Measurements from ENCODE around the gene SLC7A10. TPM values are rescaled to one million over a fixed set of nuclear protein-coding genes. Genes with fewer than 3 reads are reported as not detected.
"Not testable (repeated sequence)": the region's sequence is repeated elsewhere in the genome, so short reads cannot be mapped to it uniquely, and the experiment has no call there.

SLC7A10 gene
- total RNA-seq, 2 experiments from 2014 or later: not detected

GRCh38 chr19:33171222-33171795 is 54.3 kb downstream of the SLC7A10 start:
- Mint-ChIP-seq H3K9me3 (peaks cover 9% of the 10 kb centered on the region), H3K27ac (no peak overlapping the region), H3K36me3 (ENCODE audit: low read depth) (peaks cover 7% of the 10 kb centered on the region), H3K4me3 (no peak overlapping the region), H3K27me3 (ENCODE audit: low read depth) (no peaks in the 10 kb centered on the region), H3K4me1 (ENCODE audit: low read depth) (peaks cover 24% of the 10 kb centered on the region)
- DNase-seq: no peak
- intact Hi-C loops (cut with micrococcal nuclease): no loop called here
- CTCF ChIA-PET: interaction anchor here (0.7 to 1.3 kb wide), 3 partner anchors 10 to 137 kb away, joined by 3 to 7 read pairs (median 4); no protein-coding TSS in a partner anchor

GRCh38 chr19:33168528-33168927 is 57.1 kb downstream of the SLC7A10 start:
- CTCF ChIA-PET: interaction anchor here (1.3 kb wide), 1 partner anchor 42 kb away, joined by 3 read pairs; no protein-coding TSS in a partner anchor
- H3K4me3 Mint-ChIP-seq: no peak overlapping the region
- H3K36me3 Mint-ChIP-seq (ENCODE audit: low read depth): peaks cover 4% of the 10 kb centered on the region
- H3K9me3 Mint-ChIP-seq: peaks cover 9% of the 10 kb centered on the region
- H3K27me3 Mint-ChIP-seq (ENCODE audit: low read depth): no peaks in the 10 kb centered on the region
- H3K4me1 Mint-ChIP-seq (ENCODE audit: low read depth): peaks cover 9% of the 10 kb centered on the region
- intact Hi-C loops (cut with micrococcal nuclease): no loop called here
- H3K27ac Mint-ChIP-seq: no peak overlapping the region
- no peak for DNase-seq

GRCh38 chr19:33167438-33167837 is 58.2 kb downstream of the SLC7A10 start:
- intact Hi-C loops (cut with micrococcal nuclease): no loop called here
- H3K4me3 Mint-ChIP-seq: no peak overlapping the region
- no peak overlapping the region for H3K27ac Mint-ChIP-seq
- peaks cover 4% of the 10 kb centered on the region for H3K4me1 Mint-ChIP-seq (ENCODE audit: low read depth)
- CTCF ChIA-PET: interaction anchor here (1.1 kb wide), 1 partner anchor 43 kb away, joined by 3 read pairs; no protein-coding TSS in a partner anchor
- H3K27me3 Mint-ChIP-seq (ENCODE audit: low read depth): no peaks in the 10 kb centered on the region
- peaks cover 9% of the 10 kb centered on the region for H3K9me3 Mint-ChIP-seq
- H3K36me3 Mint-ChIP-seq (ENCODE audit: low read depth): peaks cover 2% of the 10 kb centered on the region
- DNase-seq: no peak

- H3K9me3 Mint-ChIP-seq; H3K4me3 Mint-ChIP-seq; H3K27me3 Mint-ChIP-seq (ENCODE audit: low read depth); DNase-seq; H3K4me1 Mint-ChIP-seq (ENCODE audit: low read depth); H3K27ac Mint-ChIP-seq; intact Hi-C loops (cut with micrococcal nuclease); H3K36me3 Mint-ChIP-seq (ENCODE audit: low read depth): not testable (repeated sequence)
- CTCF ChIA-PET: interaction anchor here (0.6 to 1.1 kb wide), 2 partner anchors 42 to 44 kb away, joined by 3 read pairs; no protein-coding TSS in a partner anchor
These were observed 59.6 kb downstream of the SLC7A10 start for GRCh38 chr19:33166037-33166436.

GRCh38 chr19:33163481-33163880 is 62.2 kb downstream of the SLC7A10 start:
- Mint-ChIP-seq H3K4me3 (no peak overlapping the region), H3K4me1 (ENCODE audit: low read depth) (peaks cover 21% of the 10 kb centered on the region), H3K9me3 (peaks cover 6% of the 10 kb centered on the region), H3K27me3 (ENCODE audit: low read depth) (no peaks in the 10 kb centered on the region), H3K27ac (no peak overlapping the region), H3K36me3 (ENCODE audit: low read depth) (no peaks in the 10 kb centered on the region)
- CTCF ChIA-PET: interaction anchor here (0.6 to 2.5 kb wide), 4 partner anchors 14 to 21 kb away, joined by 3 to 13 read pairs (median 3); no protein-coding TSS in a partner anchor
- intact Hi-C loops (cut with micrococcal nuclease): no loop called here
- DNase-seq: no peak

- no peak for DNase-seq
- Mint-ChIP-seq H3K9me3 (no peaks in the 10 kb centered on the region), H3K4me3 (no peak overlapping the region), H3K4me1 (ENCODE audit: low read depth) (peaks cover 27% of the 10 kb centered on the region), H3K27ac (peak overlapping the region; percentile 50), H3K36me3 (ENCODE audit: low read depth) (no peaks in the 10 kb centered on the region), H3K27me3 (ENCODE audit: low read depth) (no peaks in the 10 kb centered on the region)
- CTCF ChIA-PET: interaction anchor here (0.6 to 4.3 kb wide), 6 partner anchors 10 to 34 kb away, joined by 3 to 20 read pairs (median 8); no protein-coding TSS in a partner anchor
- intact Hi-C loops (cut with micrococcal nuclease): no loop called here
These were observed 64.4 kb downstream of the SLC7A10 start for GRCh38 chr19:33161201-33161600.

GRCh38 chr19:33159893-33160292 is 65.8 kb downstream of the SLC7A10 start:
- DNase-seq: no peak
- H3K27ac Mint-ChIP-seq: peak overlapping the region; percentile 82
- CTCF ChIA-PET: interaction anchor here (1.4 to 4.3 kb wide), 5 partner anchors 15 to 33 kb away, joined by 3 to 20 read pairs (median 13); no protein-coding TSS in a partner anchor
- H3K4me1 Mint-ChIP-seq (ENCODE audit: low read depth): peaks cover 27% of the 10 kb centered on the region
- H3K27me3 Mint-ChIP-seq (ENCODE audit: low read depth): no peaks in the 10 kb centered on the region
- H3K36me3 Mint-ChIP-seq (ENCODE audit: low read depth): no peaks in the 10 kb centered on the region
- intact Hi-C loops (cut with micrococcal nuclease): loop anchor here (1.0 kb wide), 1 partner anchor 17 kb away; no protein-coding TSS in a partner anchor
- H3K4me3 Mint-ChIP-seq: no peak overlapping the region
- no peaks in the 10 kb centered on the region for H3K9me3 Mint-ChIP-seq

GRCh38 chr19:33159149-33159548 is 66.5 kb downstream of the SLC7A10 start:
- peaks cover 27% of the 10 kb centered on the region for H3K4me1 Mint-ChIP-seq (ENCODE audit: low read depth)
- intact Hi-C loops (cut with micrococcal nuclease): no loop called here
- no peak overlapping the region for H3K4me3 Mint-ChIP-seq
- no peak for DNase-seq
- no peaks in the 10 kb centered on the region for H3K27me3 Mint-ChIP-seq (ENCODE audit: low read depth)
- no peaks in the 10 kb centered on the region for H3K9me3 Mint-ChIP-seq
- no peak overlapping the region for H3K27ac Mint-ChIP-seq
- CTCF ChIA-PET: interaction anchor here (2.3 to 4.3 kb wide), 3 partner anchors 14 to 25 kb away, joined by 13 to 20 read pairs (median 14); no protein-coding TSS in a partner anchor
- H3K36me3 Mint-ChIP-seq (ENCODE audit: low read depth): no peaks in the 10 kb centered on the region

Other genes starting within 250 kb of the SLC7A10 start
- 1 to 10 TPM; 3.1 to 3.4 TPM for gene RHPN2, start 161.0 kb downstream of the SLC7A10 start, total RNA-seq
- gene GPATCH1, start 144.7 kb downstream of the SLC7A10 start, total RNA-seq: 1 to 10 TPM; 8.3 to 9.1 TPM
- gene WDR88, start 93.7 kb downstream of the SLC7A10 start, total RNA-seq: not detected
- gene LRP3, start 31.5 kb downstream of the SLC7A10 start, total RNA-seq: under 1 TPM; 0.76 to 0.84 TPM
- gene CEBPA, start 76.7 kb upstream of the SLC7A10 start, total RNA-seq: under 1 TPM; 0.10 TPM
- 10 to 100 TPM; 37.3 to 38.7 TPM for gene CEBPG, start 147.9 kb upstream of the SLC7A10 start, total RNA-seq

Measured in activated naive CD4-positive, alpha-beta T cell treated with anti-CD3 and anti-CD28 coated beads for 36 hours (primary cell).